Measurements from ENCODE around the gene CKAP2L. TPM values are rescaled to one million over a fixed set of nuclear protein-coding genes. Genes with fewer than 3 reads are reported as not detected.
A peak's percentile ranks its signal among the peaks of the same experiment; 100 is the strongest.

The CKAP2L gene
- total and polyA plus RNA-seq, 9 of the 15 experiments (the other 6 are each of a cell fraction or from before 2014, with no cell fraction given), result 10.4 to 21.9 (median 14.2) TPM

DNA sequence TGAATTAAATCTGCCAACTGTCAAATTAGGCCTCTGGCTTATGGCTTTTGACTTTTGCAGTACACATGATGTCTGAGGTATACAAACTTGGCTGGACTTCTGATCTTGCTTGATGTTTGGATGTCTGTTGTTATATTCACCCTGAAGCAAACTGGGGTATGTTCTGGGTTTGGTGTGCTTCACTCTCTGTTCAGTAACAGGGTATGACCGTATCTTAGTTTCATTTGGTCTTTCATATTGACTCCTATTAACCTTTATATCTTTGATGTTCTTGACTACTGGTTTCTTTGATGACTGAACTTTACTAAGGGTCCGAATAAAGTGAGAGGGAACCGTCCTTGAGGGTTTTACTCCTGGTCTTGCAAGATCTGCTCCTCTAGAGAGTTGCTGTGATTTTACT, 8.2 kb downstream of the CKAP2L start:
- no peaks in the 10 kb centered on the region for H3K27me3 ChIP-seq (ENCODE audit: control insufficient read depth in 2 of 2, insufficient read depth in 2 of 2, low read length in 2 of 2)
- no peak for ATAC-seq
- H4K20me1 ChIP-seq (replicated peaks; ENCODE audit: control insufficient read depth, insufficient read depth, low read length), result no peaks in the 10 kb centered on the region
- TSS peak; percentile 13 for BruUV-seq (replicated peaks)
- no peak overlapping the region for H3K9ac ChIP-seq (ENCODE audit: insufficient read depth in 1 of 2, low read depth in 2 of 2, low read length in 2 of 2)
- peaks cover 93% of the 10 kb centered on the region for H3K36me3 ChIP-seq (ENCODE audit: control insufficient read depth, insufficient read depth, low read length)
- H3K9me1 ChIP-seq (ENCODE audit: control insufficient read depth, insufficient read depth, low read length), result no peaks in the 10 kb centered on the region
- 96% methylated on average over 3 of the region's 3 CpGs for WGBS (ENCODE audit: insufficient coverage, low coverage, missing lambda C conversion rate)
- no peak overlapping the region for H3K27ac ChIP-seq (ENCODE audit: extremely low read depth, low read depth, low read length)
- no peaks in the 10 kb centered on the region; a peak in 1 of 5 replicates for H3K4me1 ChIP-seq (replicated peaks in 1 of 2; ENCODE audit: control insufficient read depth in 2 of 2, insufficient read depth in 2 of 2, low read length in 2 of 2)
- H3K4me2 ChIP-seq (ENCODE audit: insufficient read depth, low read length), result no peak overlapping the region
- H3K79me2 ChIP-seq (ENCODE audit: control insufficient read depth, insufficient read depth, low read length), result no peaks in the 10 kb centered on the region; the same call in 2 of the 3 replicates
- H3K9me3 ChIP-seq (replicated peaks; ENCODE audit: control insufficient read depth, insufficient read depth, low read depth, low read length), result peaks cover 2% of the 10 kb centered on the region; the same call in 1 of the 2 replicates
- intact Hi-C loops (cut with micrococcal nuclease) (no loop called here), in situ Hi-C loops (cut with MboI) (no loop called here)
- POLR2A ChIA-PET, result interaction anchor here (1.0 kb wide), 1 partner anchor 12 kb away, joined by 4 read pairs; no protein-coding TSS in a partner anchor
- DNase-seq (ENCODE audit: extremely low read depth in 1 of 4, low spot score in 3 of 4), result no peak
- no peak overlapping the region for H2AFZ ChIP-seq (ENCODE audit: low read depth, low read length)
- CTCF ChIA-PET (ENCODE audit: low intra/inter-chr PET ratio), result no interaction called here
- H3K4me3 ChIP-seq, result no peak overlapping the region
- FAIRE-seq, result no peak
- TF ChIP-seq ZFP36 (IDR thresholded peaks at IDR 0.05; ENCODE audit: low read depth, low read length, partially characterized antibody), result no peak
- no peak for TF ChIP-seq GABPB1 (CRISPR knock-in tag; IDR thresholded peaks at IDR 0.05)
- TF ChIP-seq ZNF239 (CRISPR knock-in tag; IDR thresholded peaks at IDR 0.05), result no peak
- TF ChIP-seq, protein P1, sequence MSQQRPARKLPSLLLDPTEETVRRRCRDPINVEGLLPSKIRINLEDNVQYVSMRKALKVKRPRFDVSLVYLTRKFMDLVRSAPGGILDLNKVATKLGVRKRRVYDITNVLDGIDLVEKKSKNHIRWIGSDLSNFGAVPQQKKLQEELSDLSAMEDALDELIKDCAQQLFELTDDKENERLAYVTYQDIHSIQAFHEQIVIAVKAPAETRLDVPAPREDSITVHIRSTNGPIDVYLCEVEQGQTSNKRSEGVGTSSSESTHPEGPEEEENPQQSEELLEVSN (IDR thresholded peaks at IDR 0.05; ENCODE audit: borderline replicate concordance in 1 of 2, extremely low read depth in 1 of 2, insufficient read depth in 1 of 2, insufficient read length in 1 of 2, low read depth in 1 of 2, low read length in 1 of 2, poor library complexity in 1 of 2, severe bottlenecking in 1 of 2), result no peak
- no peak for TF ChIP-seq CEBPB (tag; IDR thresholded peaks at IDR 0.05)
- TF ChIP-seq SMAD2 (IDR thresholded peaks at IDR 0.05; ENCODE audit: low read depth, low read length), result no peak
- TF ChIP-seq RBM14 (IDR thresholded peaks at IDR 0.05; ENCODE audit: borderline replicate concordance, insufficient read depth, low read depth, low read length), result no peak
- TF ChIP-seq LARP7 (IDR thresholded peaks at IDR 0.05), result no peak
- TF ChIP-seq ZNF316 (IDR thresholded peaks at IDR 0.05), result no peak
- TF ChIP-seq SREBF1 (IDR thresholded peaks at IDR 0.05; ENCODE audit: borderline replicate concordance, low read depth, low read length), result no peak
- TF ChIP-seq, protein P2, sequence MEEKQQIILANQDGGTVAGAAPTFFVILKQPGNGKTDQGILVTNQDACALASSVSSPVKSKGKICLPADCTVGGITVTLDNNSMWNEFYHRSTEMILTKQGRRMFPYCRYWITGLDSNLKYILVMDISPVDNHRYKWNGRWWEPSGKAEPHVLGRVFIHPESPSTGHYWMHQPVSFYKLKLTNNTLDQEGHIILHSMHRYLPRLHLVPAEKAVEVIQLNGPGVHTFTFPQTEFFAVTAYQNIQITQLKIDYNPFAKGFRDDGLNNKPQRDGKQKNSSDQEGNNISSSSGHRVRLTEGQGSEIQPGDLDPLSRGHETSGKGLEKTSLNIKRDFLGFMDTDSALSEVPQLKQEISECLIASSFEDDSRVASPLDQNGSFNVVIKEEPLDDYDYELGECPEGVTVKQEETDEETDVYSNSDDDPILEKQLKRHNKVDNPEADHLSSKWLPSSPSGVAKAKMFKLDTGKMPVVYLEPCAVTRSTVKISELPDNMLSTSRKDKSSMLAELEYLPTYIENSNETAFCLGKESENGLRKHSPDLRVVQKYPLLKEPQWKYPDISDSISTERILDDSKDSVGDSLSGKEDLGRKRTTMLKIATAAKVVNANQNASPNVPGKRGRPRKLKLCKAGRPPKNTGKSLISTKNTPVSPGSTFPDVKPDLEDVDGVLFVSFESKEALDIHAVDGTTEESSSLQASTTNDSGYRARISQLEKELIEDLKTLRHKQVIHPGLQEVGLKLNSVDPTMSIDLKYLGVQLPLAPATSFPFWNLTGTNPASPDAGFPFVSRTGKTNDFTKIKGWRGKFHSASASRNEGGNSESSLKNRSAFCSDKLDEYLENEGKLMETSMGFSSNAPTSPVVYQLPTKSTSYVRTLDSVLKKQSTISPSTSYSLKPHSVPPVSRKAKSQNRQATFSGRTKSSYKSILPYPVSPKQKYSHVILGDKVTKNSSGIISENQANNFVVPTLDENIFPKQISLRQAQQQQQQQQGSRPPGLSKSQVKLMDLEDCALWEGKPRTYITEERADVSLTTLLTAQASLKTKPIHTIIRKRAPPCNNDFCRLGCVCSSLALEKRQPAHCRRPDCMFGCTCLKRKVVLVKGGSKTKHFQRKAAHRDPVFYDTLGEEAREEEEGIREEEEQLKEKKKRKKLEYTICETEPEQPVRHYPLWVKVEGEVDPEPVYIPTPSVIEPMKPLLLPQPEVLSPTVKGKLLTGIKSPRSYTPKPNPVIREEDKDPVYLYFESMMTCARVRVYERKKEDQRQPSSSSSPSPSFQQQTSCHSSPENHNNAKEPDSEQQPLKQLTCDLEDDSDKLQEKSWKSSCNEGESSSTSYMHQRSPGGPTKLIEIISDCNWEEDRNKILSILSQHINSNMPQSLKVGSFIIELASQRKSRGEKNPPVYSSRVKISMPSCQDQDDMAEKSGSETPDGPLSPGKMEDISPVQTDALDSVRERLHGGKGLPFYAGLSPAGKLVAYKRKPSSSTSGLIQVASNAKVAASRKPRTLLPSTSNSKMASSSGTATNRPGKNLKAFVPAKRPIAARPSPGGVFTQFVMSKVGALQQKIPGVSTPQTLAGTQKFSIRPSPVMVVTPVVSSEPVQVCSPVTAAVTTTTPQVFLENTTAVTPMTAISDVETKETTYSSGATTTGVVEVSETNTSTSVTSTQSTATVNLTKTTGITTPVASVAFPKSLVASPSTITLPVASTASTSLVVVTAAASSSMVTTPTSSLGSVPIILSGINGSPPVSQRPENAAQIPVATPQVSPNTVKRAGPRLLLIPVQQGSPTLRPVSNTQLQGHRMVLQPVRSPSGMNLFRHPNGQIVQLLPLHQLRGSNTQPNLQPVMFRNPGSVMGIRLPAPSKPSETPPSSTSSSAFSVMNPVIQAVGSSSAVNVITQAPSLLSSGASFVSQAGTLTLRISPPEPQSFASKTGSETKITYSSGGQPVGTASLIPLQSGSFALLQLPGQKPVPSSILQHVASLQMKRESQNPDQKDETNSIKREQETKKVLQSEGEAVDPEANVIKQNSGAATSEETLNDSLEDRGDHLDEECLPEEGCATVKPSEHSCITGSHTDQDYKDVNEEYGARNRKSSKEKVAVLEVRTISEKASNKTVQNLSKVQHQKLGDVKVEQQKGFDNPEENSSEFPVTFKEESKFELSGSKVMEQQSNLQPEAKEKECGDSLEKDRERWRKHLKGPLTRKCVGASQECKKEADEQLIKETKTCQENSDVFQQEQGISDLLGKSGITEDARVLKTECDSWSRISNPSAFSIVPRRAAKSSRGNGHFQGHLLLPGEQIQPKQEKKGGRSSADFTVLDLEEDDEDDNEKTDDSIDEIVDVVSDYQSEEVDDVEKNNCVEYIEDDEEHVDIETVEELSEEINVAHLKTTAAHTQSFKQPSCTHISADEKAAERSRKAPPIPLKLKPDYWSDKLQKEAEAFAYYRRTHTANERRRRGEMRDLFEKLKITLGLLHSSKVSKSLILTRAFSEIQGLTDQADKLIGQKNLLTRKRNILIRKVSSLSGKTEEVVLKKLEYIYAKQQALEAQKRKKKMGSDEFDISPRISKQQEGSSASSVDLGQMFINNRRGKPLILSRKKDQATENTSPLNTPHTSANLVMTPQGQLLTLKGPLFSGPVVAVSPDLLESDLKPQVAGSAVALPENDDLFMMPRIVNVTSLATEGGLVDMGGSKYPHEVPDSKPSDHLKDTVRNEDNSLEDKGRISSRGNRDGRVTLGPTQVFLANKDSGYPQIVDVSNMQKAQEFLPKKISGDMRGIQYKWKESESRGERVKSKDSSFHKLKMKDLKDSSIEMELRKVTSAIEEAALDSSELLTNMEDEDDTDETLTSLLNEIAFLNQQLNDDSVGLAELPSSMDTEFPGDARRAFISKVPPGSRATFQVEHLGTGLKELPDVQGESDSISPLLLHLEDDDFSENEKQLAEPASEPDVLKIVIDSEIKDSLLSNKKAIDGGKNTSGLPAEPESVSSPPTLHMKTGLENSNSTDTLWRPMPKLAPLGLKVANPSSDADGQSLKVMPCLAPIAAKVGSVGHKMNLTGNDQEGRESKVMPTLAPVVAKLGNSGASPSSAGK (IDR thresholded peaks at IDR 0.05), result no peak
